ENCODE data around the gene HPN. TPM values are rescaled to one million over a fixed set of nuclear protein-coding genes. Genes with fewer than 3 reads are reported as not detected.

Gene HPN
- total RNA-seq, 4 donors from 2014 or later, result 0.67 to 1.4 TPM; not detected in 2

DNA sequence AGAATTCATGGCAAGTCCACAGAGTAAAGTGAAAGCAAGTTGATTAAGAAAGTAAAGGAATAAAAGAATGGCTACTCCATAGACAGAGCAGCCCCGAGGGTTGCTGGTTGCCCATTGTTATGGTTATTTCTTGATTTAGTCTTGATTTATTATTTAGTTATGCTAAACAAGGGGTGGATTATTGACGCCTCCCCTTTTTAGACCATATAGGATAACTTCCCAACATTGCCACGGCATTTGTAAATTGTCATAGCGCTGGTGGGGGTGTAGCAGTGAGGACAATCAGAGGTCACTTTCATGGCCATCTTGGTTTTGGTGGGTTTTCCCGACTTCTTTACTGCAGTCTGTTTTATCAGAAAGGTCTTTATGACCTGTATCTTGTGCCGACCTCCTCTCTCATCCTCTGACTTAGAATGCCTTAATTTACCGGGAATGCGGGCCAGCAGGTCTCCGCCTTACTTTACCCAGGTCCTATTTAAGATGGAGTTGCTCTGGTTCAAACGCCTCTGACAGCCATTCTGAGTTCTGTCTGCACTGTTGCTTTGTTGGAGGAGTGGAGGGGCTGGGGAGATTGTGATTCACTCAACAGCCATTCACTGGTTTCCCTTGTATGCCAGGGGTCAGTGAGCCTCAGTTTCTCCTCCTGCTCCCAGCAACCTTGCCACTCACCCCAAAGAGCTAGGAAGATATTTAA lies 27.6 kb downstream of the HPN start:
- no peaks in the 10 kb centered on the region for H3K36me3 ChIP-seq

GRCh38 chr19:35069696-35070095 lies 28.2 kb downstream of the HPN start:
- Histone ChIP-seq H3K9me3 (peaks cover 0 to 7% (median 3%) of the 10 kb centered on the region in 4 donors), H3K4me1 (no peaks in the 10 kb centered on the region), H3K4me3 (no peak overlapping the region), H3K27ac (no peak overlapping the region), H3K36me3 (no peaks in the 10 kb centered on the region), H3K27me3 (no peaks in the 10 kb centered on the region)
- TF ChIP-seq, protein P1, sequence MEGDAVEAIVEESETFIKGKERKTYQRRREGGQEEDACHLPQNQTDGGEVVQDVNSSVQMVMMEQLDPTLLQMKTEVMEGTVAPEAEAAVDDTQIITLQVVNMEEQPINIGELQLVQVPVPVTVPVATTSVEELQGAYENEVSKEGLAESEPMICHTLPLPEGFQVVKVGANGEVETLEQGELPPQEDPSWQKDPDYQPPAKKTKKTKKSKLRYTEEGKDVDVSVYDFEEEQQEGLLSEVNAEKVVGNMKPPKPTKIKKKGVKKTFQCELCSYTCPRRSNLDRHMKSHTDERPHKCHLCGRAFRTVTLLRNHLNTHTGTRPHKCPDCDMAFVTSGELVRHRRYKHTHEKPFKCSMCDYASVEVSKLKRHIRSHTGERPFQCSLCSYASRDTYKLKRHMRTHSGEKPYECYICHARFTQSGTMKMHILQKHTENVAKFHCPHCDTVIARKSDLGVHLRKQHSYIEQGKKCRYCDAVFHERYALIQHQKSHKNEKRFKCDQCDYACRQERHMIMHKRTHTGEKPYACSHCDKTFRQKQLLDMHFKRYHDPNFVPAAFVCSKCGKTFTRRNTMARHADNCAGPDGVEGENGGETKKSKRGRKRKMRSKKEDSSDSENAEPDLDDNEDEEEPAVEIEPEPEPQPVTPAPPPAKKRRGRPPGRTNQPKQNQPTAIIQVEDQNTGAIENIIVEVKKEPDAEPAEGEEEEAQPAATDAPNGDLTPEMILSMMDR (IDR thresholded peaks at IDR 0.05), result no peak
- no peak for TF ChIP-seq POLR2A (IDR thresholded peaks at IDR 0.05)
- no peak for DNase-seq

More for the DNA sequence above, 27.6 kb downstream of the HPN start:
- H3K4me1 ChIP-seq, result no peaks in the 10 kb centered on the region
- H3K27ac ChIP-seq, result no peak overlapping the region
- TF ChIP-seq, protein P1 (IDR thresholded peaks at IDR 0.05), result no peak
- no peak for TF ChIP-seq POLR2A (IDR thresholded peaks at IDR 0.05)
- DNase-seq, result no peak
- no peaks in the 10 kb centered on the region for H3K27me3 ChIP-seq
- H3K9me3 ChIP-seq, result peaks cover 0 to 7% (median 3%) of the 10 kb centered on the region in 4 donors
- H3K4me3 ChIP-seq, result no peak overlapping the region

- Histone ChIP-seq H3K27me3 (no peaks in the 10 kb centered on the region), H3K9me3 (peaks cover 0 to 7% (median 3%) of the 10 kb centered on the region in 4 donors), H3K4me3 (no peak overlapping the region), H3K27ac (no peak overlapping the region), H3K36me3 (no peaks in the 10 kb centered on the region), H3K4me1 (no peaks in the 10 kb centered on the region)
- no peak for TF ChIP-seq POLR2A (IDR thresholded peaks at IDR 0.05)
- TF ChIP-seq, protein P1 (IDR thresholded peaks at IDR 0.05), result no peak
- DNase-seq, result no peak
Observed at GRCh38 chr19:35070471-35070870, 28.9 kb downstream of the HPN start.

GRCh38 chr19:35073516-35073915 lies 32.0 kb downstream of the HPN start:
- Histone ChIP-seq H3K27me3 (no peaks in the 10 kb centered on the region), H3K36me3 (no peaks in the 10 kb centered on the region), H3K4me1 (peaks cover 0 to 3% (median 0%) of the 10 kb centered on the region in 4 donors), H3K27ac (no peak overlapping the region), H3K9me3 (peaks cover 0 to 5% (median 2%) of the 10 kb centered on the region in 4 donors), H3K4me3 (no peak overlapping the region)
- no peak for TF ChIP-seq POLR2A (IDR thresholded peaks at IDR 0.05)
- TF ChIP-seq, protein P1 (IDR thresholded peaks at IDR 0.05), result no peak
- DNase-seq, result no peak

DNA sequence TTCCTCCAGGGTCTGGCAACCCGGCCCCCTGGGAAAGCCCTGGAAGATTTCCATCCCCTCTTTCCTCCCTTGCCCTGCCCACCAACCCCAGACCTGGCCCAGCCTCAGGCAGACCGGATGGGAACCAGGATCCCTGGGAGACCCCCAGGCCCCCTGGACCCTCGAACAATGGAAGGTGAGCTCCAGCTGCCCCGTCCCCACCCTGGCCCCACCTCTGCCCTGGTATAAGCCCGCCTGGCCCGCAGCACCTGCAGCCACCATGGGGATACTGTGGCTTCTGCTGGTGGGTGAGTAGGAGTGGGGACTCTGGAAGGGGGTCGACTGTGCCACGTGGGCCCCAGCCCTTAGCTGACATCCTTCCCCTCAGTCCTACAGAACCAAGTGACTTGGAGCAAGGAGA lies 32.4 kb downstream of the HPN start:
- no peak for TF ChIP-seq POLR2A (IDR thresholded peaks at IDR 0.05)
- TF ChIP-seq, protein P1 (IDR thresholded peaks at IDR 0.05), result no peak
- peaks cover 0 to 3% (median 0%) of the 10 kb centered on the region in 4 donors for H3K4me1 ChIP-seq
- H3K9me3 ChIP-seq, result peaks cover 0 to 5% (median 2%) of the 10 kb centered on the region in 4 donors
- H3K27ac ChIP-seq, result no peak overlapping the region
- DNase-seq, result no peak
- no peak overlapping the region for H3K4me3 ChIP-seq
- H3K36me3 ChIP-seq, result no peaks in the 10 kb centered on the region
- H3K27me3 ChIP-seq, result no peaks in the 10 kb centered on the region

All from Peyer's patch (tissue), 4 donors.